CD4-positive, alpha-beta T cell treated with Interleukin-12 subunit alpha and Interleukin-12 subunit beta, for 1 hour (primary cell): Measurements from ENCODE around the gene PSMD13.
A peak's percentile ranks its signal among the peaks of the same experiment; 100 is the strongest.

Experiments
- DNase-seq: peaks from one replicate; pipeline ENCODE4 v3.0.0-alpha.2; 2020

Gene PSMD13

GRCh38 chr11:205221-206001 is 31.4 kb upstream of the PSMD13 start:
- no peak for DNase-seq

DNA sequence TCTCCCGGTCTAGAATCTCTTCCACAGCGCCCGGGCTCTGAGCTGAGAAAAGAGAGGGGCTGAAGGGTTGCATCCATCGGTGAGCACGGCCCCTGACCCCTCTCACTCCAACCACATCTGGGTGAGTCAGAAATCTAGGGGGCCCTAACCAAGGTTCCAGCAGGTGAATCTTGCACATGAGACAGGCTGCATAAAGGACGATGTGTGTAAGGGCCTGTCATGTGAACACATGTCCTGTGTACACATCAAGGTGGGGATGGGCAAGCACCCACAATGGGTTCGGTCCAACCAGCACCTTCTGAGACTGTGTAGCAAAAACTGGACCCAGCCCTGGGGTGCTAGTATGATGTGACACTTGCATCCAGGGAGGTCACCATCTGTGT is 30.8 kb upstream of the PSMD13 start:
- no peak for DNase-seq

- DNase-seq = peak; percentile 24
Observed at GRCh38 chr11:206526-207207, 30.1 kb upstream of the PSMD13 start.

- peak; percentile 99 for DNase-seq
Observed at GRCh38 chr11:207208-207862, 29.4 kb upstream of the PSMD13 start, which contains the start of the genes BET1L and RIC8A. Gene BET1L (minus strand): TSS chr11:207399. CDS start chr11:207321, 78 bp downstream. Gene RIC8A (plus strand): TSS chr11:207708. CDS start chr11:208855, 1,147 bp downstream.

- DNase-seq = no peak
Observed at GRCh38 chr11:207863-208180, 29.0 kb upstream of the PSMD13 start.

DNA sequence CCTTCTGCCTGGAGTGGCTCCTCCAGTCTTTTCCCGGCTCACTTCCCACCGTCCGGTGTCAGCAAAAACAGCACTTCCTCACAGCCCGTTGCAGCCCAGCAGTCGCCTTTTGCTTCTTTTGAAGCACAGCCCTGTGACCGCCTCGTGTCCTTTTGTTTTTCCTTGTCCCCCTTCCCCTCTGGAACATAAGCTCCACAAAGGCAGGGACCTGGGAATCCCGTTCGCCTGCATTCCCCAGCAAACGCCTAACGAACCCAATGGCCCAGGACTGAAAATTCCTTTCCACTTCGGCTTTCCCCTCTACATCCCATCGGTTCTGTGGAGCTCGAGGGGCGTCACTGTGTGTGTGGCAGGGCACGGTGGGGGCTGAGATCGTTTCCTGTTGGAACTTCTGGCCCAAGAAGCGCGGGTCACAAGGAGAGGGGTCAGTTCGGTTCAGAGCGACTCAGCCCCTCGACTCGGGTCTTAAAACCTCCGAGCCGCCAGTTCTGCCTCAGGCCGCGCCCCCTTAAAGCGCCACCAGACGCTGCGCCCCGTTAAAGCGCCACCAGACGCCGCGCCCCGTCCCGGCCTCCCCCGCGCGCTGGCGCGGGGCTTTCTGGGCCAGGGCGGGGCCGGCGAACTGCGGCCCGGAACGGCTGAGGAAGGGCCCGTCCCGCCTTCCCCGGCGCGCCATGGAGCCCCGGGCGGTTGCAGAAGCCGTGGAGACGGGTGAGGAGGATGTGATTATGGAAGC is 28.4 kb upstream of the PSMD13 start:
- DNase-seq = peak; percentile 85

- no peak for DNase-seq
Observed at GRCh38 chr11:208917-209260, 27.9 kb upstream of the PSMD13 start.

DNA sequence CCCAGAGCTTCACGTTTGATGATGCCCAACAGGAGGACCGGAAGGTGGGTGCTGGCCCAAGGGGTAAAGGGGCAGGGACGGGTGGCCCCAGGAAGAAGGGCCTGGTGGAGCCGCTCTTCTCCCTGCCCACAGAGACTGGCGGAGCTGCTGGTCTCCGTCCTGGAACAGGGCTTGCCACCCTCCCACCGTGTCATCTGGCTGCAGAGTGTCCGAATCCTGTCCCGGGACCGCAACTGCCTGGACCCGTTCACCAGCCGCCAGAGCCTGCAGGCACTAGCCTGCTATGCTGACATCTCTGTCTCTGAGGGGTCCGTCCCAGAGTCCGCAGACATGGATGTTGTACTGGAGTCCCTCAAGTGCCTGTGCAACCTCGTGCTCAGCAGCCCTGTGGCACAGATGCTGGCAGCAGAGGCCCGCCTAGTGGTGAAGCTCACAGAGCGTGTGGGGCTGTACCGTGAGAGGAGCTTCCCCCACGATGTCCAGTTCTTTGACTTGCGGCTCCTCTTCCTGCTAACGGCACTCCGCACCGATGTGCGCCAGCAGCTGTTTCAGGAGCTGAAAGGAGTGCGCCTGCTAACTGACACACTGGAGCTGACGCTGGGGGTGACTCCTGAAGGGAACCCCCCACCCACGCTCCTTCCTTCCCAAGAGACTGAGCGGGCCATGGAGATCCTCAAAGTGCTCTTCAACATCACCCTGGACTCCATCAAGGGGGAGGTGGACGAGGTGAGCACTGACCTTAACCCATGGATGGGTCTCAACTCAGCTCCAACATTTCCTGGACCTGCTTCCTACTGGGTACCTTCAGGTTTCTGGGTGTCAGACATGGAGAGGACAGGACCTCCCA is 27.3 kb upstream of the PSMD13 start:
- no peak for DNase-seq

DNA sequence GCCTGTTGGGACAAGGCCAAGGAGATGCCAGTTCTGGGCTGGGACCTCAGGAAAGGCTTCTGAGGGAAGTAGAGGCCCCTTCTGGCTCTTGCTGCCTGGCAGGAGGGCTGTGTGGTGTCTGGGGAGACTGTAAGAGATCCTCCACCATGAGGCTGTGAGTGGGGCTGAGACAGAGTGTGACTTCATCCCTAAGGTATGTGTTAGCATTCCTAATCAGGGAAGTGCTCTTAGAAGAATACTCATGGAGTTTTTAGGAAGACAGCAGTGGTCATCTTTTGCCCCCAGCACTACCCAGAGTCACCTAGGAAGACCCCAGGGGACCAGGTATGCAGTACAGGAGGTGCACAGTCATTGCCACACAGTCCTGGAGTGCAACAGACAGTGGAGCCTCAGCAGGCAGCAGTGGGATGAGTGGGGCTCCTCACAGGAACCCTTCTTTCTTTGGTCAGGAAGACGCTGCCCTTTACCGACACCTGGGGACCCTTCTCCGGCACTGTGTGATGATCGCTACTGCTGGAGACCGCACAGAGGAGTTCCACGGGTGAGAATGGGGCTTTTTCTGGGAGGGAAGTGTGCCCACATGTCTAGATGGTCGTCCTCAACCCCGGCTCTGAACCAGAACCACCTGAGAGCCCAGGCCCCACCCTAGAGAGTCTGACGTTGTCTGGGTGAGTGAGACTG is 26.5 kb upstream of the PSMD13 start:
- DNase-seq = no peak

DNA sequence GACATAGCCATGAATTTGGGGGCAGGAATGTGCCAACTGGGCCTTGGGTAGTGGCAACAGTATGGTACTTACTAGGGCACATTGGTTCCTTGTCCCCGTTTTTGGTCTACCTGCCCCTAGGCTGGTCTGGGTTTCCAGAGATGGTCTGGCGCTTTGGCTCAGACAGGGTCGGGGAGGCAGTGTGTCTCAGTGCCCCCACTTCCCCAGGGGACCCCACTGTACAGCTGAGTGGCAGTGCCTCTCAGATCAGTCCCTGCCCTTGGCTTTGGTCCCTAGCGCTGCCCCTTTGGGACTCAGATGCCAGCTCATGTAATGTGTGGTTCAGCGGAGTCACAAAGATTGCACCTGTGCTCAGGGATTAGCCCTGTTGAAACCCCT is 26.0 kb upstream of the PSMD13 start:
- DNase-seq = no peak

- no peak for DNase-seq
Observed at GRCh38 chr11:211295-211694, 25.5 kb upstream of the PSMD13 start.

GRCh38 chr11:211741-212140 is 25.0 kb upstream of the PSMD13 start:
- no peak for DNase-seq

- no peak for DNase-seq
Observed at GRCh38 chr11:212150-213100, 24.4 kb upstream of the PSMD13 start.

- no peak for DNase-seq
Observed at GRCh38 chr11:213111-213510, 23.7 kb upstream of the PSMD13 start.

DNA sequence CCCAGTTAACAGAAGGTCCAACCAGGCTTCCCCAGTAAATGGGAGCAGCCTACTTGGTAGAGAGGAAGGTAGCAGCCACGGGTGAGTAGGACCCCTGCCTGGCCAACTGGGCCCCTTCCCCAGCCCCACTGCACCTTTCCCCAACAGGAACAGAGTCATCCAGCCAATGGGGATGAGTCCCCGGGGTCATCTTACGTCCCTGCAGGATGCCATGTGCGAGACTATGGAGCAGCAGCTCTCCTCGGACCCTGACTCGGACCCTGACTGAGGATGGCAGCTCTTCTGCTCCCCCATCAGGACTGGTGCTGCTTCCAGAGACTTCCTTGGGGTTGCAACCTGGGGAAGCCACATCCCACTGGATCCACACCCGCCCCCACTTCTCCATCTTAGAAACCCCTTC is 22.7 kb upstream of the PSMD13 start:
- no peak for DNase-seq

- DNase-seq = no peak
Observed at GRCh38 chr11:215581-216037, 21.2 kb upstream of the PSMD13 start.

GRCh38 chr11:216081-216974 is 20.4 kb upstream of the PSMD13 start:
- no peak for DNase-seq

DNA sequence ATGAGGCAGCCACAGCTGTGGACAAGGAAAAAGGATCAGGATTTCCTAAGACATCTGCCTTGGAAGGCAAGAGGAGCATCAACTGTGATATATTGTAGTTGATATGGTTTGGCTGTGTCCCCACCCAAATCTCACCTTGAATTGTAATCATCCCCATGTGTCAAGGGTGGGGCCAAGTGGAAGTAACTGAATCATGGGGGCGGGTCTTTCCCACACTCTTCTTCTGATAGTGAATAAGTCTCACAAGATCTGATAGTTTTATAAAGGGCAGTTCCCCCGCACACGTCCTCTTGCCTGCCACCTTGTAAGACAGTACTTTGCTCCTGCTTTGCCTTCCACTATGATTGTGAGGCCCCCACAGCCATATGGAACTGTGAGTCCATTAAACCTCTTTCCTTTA is 19.1 kb upstream of the PSMD13 start:
- DNase-seq = no peak

DNA sequence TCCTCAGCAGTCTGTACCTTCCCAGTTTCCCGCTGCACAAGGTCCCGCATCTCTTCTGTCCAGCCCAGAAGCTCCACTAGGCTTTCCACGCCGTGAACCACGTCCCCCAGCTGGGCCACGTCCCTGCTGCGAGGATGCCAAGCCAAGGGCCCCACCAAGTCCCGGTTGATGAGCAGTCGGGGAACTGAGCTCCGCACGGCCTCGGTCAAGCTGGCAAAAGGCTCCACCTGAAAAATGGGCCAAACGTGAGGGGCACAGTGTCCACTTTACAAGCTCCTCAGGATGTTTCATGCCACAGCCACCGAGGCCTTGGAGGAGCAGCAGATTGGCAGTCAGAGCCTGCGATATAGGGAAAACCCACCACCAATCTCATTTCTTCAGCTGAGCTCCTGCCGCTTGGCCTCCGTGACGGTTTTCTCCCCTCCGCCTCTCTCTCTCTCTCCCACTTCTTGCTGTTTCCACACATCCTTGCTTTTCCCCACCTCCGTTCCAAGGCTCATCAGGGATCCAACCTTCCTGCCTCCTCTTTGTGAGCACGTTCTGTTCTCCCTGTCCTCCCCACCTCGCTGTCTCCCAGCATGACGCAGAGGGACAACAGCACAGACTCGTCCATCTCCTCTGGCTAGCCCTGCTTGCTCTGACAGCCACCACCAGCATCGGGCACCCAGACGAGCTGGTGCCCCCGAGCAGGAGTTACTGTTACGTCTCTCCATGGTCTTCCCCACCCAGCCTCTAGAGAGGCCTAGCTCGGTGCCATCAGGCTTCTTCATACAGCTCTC is 17.8 kb upstream of the PSMD13 start:
- DNase-seq = no peak
